ENCODE data around the gene TRIM6. TPM values are rescaled to one million over a fixed set of nuclear protein-coding genes. Genes with fewer than 3 reads are reported as not detected.

The TRIM6 gene
- total and polyA plus RNA-seq, 2 experiments from 2014 or later, result 26.4 to 49.0 TPM

DNA sequence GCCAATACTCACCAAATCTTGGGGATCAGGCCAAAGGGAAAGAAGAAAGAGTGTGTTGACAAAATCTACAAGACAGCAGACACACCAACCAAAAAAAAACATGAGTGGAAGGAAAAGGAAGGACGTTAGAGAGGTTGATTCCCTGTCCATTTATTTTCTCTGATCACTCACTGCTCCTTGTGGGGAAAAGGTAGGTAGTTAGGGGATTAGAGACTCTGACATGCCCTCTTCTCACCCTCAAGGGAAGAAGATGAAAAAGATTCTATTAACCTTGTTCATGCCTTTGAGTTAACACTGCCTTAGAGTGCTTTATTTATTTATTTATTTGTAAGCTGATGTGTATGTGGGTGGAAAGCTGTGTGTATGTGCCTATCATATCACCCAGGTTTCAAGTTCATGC lies 48.0 kb upstream of the TRIM6 start, which contains the start of gene OR52H1 (continued):
- TF ChIP-seq EZH2 (IDR thresholded peaks at IDR 0.05; ENCODE audit: low read depth, unreplicated experiment), result no peak
- TF ChIP-seq ZNF114 (CRISPR knock-in tag; IDR thresholded peaks at IDR 0.05), result no peak
- TF ChIP-seq STAT1 (IDR thresholded peaks at IDR 0.05; ENCODE audit: unreplicated experiment), result no peak
- no peak for TF ChIP-seq JUNB (IDR thresholded peaks at IDR 0.05; ENCODE audit: unreplicated experiment)
- TF ChIP-seq, protein P1, sequence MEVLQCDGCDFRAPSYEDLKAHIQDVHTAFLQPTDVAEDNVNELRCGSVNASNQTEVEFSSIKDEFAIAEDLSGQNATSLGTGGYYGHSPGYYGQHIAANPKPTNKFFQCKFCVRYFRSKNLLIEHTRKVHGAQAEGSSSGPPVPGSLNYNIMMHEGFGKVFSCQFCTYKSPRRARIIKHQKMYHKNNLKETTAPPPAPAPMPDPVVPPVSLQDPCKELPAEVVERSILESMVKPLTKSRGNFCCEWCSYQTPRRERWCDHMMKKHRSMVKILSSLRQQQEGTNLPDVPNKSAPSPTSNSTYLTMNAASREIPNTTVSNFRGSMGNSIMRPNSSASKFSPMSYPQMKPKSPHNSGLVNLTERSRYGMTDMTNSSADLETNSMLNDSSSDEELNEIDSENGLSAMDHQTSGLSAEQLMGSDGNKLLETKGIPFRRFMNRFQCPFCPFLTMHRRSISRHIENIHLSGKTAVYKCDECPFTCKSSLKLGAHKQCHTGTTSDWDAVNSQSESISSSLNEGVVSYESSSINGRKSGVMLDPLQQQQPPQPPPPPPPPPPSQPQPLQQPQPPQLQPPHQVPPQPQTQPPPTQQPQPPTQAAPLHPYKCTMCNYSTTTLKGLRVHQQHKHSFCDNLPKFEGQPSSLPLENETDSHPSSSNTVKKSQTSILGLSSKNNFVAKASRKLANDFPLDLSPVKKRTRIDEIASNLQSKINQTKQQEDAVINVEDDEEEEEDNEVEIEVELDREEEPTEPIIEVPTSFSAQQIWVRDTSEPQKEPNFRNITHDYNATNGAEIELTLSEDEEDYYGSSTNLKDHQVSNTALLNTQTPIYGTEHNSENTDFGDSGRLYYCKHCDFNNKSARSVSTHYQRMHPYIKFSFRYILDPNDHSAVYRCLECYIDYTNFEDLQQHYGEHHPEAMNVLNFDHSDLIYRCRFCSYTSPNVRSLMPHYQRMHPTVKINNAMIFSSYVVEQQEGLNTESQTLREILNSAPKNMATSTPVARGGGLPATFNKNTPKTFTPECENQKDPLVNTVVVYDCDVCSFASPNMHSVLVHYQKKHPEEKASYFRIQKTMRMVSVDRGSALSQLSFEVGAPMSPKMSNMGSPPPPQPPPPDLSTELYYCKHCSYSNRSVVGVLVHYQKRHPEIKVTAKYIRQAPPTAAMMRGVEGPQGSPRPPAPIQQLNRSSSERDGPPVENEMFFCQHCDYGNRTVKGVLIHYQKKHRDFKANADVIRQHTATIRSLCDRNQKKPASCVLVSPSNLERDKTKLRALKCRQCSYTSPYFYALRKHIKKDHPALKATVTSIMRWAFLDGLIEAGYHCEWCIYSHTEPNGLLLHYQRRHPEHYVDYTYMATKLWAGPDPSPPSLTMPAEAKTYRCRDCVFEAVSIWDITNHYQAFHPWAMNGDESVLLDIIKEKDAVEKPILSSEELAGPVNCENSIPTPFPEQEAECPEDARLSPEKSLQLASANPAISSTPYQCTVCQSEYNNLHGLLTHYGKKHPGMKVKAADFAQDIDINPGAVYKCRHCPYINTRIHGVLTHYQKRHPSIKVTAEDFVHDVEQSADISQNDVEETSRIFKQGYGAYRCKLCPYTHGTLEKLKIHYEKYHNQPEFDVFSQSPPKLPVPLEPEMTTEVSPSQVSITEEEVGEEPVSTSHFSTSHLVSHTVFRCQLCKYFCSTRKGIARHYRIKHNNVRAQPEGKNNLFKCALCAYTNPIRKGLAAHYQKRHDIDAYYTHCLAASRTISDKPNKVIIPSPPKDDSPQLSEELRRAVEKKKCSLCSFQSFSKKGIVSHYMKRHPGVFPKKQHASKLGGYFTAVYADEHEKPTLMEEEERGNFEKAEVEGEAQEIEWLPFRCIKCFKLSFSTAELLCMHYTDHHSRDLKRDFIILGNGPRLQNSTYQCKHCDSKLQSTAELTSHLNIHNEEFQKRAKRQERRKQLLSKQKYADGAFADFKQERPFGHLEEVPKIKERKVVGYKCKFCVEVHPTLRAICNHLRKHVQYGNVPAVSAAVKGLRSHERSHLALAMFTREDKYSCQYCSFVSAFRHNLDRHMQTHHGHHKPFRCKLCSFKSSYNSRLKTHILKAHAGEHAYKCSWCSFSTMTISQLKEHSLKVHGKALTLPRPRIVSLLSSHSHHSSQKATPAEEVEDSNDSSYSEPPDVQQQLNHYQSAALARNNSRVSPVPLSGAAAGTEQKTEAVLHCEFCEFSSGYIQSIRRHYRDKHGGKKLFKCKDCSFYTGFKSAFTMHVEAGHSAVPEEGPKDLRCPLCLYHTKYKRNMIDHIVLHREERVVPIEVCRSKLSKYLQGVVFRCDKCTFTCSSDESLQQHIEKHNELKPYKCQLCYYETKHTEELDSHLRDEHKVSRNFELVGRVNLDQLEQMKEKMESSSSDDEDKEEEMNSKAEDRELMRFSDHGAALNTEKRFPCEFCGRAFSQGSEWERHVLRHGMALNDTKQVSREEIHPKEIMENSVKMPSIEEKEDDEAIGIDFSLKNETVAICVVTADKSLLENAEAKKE (CRISPR knock-in tag; IDR thresholded peaks at IDR 0.05), result no peak

DNA sequence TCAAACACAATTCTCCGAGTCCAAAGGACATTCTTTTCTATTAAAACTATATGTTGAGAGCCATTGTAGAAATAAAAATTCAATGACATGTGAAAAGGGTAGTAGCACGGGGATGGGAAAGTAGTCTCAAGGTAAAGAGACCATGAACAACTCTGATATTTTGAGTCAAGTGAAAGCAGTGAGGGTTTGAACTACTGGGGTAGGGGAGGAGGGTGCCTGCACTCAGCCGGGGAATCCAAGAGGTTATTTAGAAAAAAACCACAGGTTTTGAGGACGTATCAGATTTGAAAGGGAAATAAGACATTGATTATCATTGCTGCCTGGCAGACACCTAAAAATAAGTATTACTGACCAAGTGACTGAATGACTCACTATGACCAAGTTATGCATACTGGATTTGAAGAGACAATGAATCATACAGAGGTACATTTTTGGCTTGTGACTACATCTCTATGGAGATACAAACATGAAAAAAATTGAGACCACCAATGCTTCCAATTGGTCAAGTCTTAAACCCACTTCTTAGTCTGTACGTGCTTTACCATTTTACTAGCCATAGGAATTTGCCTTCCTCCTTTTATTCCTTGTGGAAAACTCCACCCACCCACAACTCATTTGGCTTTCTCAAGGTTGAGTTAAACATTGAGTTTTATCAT lies 45.9 kb upstream of the TRIM6 start:
- no peak overlapping the region for H3K4me3 Mint-ChIP-seq
- Histone ChIP-seq H3F3A (replicated peaks; ENCODE audit: low read depth) (no peaks in the 10 kb centered on the region), H2AFZ (no peak overlapping the region), H4K20me1 (replicated peaks; ENCODE audit: insufficient read depth) (no peaks in the 10 kb centered on the region), H3K27me3 (ENCODE audit: insufficient read depth) (no peaks in the 10 kb centered on the region), H3K4me1 (ENCODE audit: insufficient read depth) (no peaks in the 10 kb centered on the region), H3K4me3 (no peak overlapping the region), H3K9me2 (ENCODE audit: insufficient read depth) (no peaks in the 10 kb centered on the region), H3K36me3 (ENCODE audit: insufficient read depth) (no peaks in the 10 kb centered on the region), H3K27ac (ENCODE audit: low read depth) (no peak overlapping the region), H3K79me2 (replicated peaks; ENCODE audit: insufficient read depth) (no peaks in the 10 kb centered on the region), H3K4me2 (no peak overlapping the region)
- DNase-seq (ENCODE audit: low spot score) (no peak), ATAC-seq (no peak)
- no peaks in the 10 kb centered on the region for H3K9me3 Mint-ChIP-seq
- no peaks in the 10 kb centered on the region for H3K27me3 Mint-ChIP-seq (ENCODE audit: insufficient read depth, low read depth, poor library complexity)
- H3K27ac Mint-ChIP-seq, result no peak overlapping the region
- no peaks in the 10 kb centered on the region for H3K36me3 Mint-ChIP-seq (ENCODE audit: low read depth)
- H3K4me1 Mint-ChIP-seq, result no peaks in the 10 kb centered on the region
- TF ChIP-seq, protein P1 (CRISPR knock-in tag; IDR thresholded peaks at IDR 0.05), result no peak
